HG03175 (cell line): Measurements from ENCODE around the gene DIS3L2.
"Not testable (repeated sequence)": the region's sequence is repeated elsewhere in the genome, so short reads cannot be mapped to it uniquely, and the experiment has no call there.

Experiments used
- ATAC-seq: cut with Tn5 transposase; IDR thresholded peaks from one replicate; pipeline ENCODE4 v1.9.1; 2021; ENCODE audit warnings: mild to moderate bottlenecking, moderate library complexity; ENCODE audit not compliant: unreplicated experiment

Gene DIS3L2

DNA sequence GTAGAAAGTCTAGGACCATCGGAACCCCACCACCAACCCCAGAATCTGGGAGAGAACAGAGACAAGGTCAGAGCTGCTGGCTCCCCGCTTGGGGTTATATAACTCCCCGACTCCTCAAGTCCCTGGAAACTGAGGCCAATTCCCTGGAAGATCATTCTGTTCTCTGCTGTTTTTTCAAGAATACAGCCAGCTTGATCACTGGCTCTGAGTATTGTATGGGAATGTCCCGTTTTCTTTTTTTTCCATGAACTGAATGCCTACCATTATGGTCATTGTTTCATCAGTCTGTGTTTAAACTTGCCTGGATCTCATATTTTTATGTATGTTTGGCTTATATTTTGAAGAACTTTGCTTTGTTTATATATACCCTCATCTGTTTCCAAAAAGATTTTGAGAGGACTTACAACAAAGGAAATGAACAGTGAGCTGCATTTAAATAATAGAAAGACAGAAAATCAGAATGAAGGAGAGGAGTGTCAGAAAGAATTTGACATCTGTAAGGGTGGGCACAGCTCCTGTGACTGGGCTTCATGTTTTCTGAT is 327.0 kb downstream of the DIS3L2 start:
- no peak for ATAC-seq

DNA sequence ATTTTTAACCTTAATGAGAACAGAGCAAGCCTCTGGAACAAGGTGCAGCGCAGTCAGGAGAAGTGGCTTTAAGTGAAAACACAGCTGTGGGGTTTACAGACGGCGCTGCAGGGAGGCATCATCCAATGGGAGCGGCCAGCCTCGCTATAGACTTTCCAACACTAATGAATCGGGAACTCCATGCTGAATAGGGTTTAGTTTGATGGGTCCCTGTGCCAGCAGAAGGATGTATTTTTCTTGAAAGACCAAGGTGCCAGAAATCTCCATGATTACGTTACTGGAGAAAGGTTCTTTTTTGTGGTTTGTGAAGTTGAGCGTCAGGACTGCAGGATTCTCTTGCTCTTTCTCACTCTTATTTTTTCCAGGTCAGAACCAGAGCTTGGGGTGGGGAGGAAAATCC is 329.2 kb downstream of the DIS3L2 start:
- no peak for ATAC-seq

GRCh38 chr2:232291343-232291742 is 329.8 kb downstream of the DIS3L2 start:
- ATAC-seq = no peak

DNA sequence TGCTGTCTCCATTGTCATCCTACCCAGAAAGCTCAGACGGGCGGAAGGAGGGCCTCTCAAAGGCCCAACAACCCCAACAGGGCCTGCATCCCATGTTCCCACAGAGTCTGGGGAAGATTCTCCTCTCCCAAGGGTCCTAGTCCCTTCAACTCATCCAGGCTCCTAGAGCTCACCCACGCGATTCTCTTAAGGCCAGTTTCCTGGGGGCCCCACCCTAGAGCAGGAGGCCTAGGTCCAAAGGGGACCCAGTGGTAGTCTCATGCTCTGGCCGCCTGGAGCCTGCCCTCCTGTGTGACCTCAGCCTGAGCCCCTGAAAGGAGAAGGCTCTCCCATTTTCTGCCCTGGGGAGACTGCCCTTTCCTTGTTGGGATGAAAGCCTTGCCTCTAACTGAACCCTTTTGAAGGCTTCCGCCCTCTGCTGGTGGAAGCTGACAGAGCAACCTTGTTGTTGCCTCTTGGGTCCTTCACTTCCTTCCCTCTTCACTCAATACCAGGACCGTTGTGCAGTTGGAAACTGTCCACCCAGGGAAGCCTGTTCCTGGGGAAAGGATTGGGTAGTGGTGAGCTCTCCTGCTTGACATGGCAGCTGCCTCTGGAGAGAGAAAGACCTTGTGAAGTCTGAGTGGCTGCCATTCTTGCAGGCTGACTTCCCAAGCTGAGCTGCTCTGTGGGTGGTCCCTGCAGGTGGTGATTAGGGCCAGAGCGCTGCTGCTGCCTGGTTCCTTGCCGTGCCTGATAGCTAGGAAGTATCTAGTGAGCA is 331.1 kb downstream of the DIS3L2 start:
- peak; percentile 74 for ATAC-seq

- ATAC-seq = no peak
These were observed 331.7 kb downstream of the DIS3L2 start for GRCh38 chr2:232293191-232293590.

- no peak for ATAC-seq
These were observed 334.5 kb downstream of the DIS3L2 start for GRCh38 chr2:232295971-232296370.

- ATAC-seq = no peak
These were observed 335.4 kb downstream of the DIS3L2 start for GRCh38 chr2:232296776-232297525.

DNA sequence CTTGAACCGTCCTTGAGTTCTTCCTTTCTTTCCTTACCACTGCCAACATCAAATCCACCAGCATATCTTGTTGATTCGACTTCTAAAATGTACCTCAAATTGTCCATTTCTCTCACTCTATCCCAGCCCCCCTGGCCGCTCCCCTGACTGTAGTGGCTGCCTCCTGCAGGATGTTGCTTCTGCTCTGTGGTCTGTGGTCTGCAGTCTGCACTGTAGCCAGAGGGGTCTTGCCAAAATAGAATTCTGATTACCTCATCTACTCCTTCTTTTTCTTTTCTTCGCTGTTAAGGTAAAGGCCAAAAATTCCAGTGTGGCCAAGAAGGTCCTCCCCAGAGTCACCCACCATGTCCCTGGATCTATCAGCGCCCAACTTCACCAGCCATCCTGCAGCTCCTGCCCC is 337.6 kb downstream of the DIS3L2 start:
- no peak for ATAC-seq

- no peak for ATAC-seq
These were observed 338.6 kb downstream of the DIS3L2 start for GRCh38 chr2:232299927-232300674.

GRCh38 chr2:232300894-232301387 is 339.4 kb downstream of the DIS3L2 start:
- no peak for ATAC-seq

GRCh38 chr2:232304236-232304635 is 342.7 kb downstream of the DIS3L2 start:
- no peak for ATAC-seq

- no peak for ATAC-seq
These were observed 345.3 kb downstream of the DIS3L2 start for GRCh38 chr2:232306741-232307305.

DNA sequence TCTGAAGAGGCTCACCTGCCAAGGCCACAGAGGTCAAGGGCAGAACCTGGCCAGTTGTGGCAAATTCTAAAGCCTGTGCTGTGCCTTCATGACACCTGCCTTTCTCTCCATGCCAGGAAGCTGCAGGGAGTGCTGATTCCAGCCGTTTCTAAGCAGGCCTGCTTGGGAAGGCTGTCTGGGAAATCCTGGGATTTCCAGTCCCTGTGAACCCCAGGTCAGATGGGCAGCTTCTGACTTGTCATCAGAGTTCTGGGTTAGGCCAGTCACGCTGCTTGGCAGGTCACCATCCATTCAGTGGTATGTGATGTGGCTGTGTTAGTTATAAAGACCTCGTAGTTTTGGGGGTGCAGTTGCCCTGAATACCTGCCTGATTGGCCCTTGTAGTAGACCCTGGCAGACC is 346.3 kb downstream of the DIS3L2 start:
- no peak for ATAC-seq

DNA sequence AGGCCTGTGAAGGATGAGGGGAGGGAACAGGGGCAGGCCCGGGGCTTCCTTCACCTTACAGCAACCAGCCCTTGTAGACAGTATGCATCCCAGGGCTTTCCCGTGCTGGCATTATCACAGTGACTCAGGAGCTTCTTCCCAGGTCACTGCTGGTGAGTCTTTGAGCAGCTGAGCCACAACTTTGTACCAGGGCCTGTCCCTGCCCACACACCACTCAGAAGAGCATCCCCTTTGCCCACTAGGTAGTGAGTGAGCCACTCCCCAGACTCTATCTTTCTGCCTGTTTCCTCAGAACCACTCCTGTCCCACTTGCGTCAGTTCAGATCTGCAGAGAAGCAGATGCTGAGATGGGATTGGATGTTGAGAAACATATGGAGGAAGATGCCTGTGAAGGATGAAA is 347.5 kb downstream of the DIS3L2 start:
- ATAC-seq = no peak

DNA sequence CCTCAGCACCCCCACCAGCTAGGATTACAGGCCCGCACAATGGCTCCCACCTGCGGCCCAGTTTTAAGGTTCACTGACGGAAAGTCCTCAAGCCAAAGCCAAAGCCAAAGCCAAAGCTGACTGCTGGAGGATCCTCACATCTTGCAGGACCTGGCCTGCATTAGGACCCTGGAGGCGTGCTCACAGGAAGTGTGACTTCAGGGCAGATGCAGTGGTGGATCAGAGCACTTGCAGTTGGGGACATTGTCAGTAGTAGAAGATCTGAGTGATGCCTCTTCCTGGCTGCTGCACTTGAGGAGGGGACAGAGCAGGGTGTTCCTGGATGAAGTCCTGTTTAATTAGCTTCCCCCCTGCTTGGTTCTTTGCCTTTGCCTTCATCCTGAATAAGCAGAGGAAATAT is 348.1 kb downstream of the DIS3L2 start:
- ATAC-seq = no peak

- no peak for ATAC-seq
These were observed 348.6 kb downstream of the DIS3L2 start for GRCh38 chr2:232310121-232310520.

DNA sequence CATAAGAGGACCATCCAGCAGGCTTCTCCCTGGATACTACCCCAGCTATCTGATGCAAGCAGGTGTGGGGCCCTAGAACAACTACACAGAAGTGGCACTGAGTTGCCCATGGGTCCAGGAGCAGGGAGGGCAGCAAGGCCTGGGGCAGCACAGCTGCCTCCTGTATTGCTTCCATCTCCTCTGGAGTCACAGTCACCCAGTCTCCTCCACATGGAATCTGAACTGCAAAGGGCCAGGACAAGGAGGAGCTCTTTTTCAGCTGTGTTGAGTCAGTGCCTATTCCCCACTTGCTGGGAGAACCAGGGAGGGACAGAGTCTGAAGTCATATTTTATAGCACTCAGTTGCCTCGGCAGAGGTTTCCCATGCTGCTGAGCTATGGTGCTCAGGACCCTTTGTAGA is 349.2 kb downstream of the DIS3L2 start:
- ATAC-seq = no peak

DNA sequence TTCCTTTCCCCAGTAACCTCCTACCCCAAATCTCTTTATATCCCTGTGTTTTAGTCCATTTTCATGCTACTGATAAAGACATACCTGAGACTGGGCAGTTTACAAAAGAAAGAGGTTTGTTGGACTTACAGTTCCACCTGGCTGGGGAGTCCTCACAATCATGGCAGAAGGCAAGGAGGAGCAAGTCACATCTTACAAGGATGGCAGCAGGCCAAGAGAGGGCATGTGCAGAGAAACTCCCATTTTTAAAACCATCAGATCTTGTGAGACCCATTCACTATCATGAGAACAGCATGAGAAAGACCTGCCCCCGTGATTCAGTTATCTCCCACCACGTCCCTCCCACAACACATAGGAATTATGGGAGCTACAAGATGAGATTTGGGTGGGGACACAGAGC is 352.1 kb downstream of the DIS3L2 start:
- not testable (repeated sequence) for ATAC-seq

GRCh38 chr2:232315049-232315922 is 353.8 kb downstream of the DIS3L2 start:
- ATAC-seq = peak; percentile 94

DNA sequence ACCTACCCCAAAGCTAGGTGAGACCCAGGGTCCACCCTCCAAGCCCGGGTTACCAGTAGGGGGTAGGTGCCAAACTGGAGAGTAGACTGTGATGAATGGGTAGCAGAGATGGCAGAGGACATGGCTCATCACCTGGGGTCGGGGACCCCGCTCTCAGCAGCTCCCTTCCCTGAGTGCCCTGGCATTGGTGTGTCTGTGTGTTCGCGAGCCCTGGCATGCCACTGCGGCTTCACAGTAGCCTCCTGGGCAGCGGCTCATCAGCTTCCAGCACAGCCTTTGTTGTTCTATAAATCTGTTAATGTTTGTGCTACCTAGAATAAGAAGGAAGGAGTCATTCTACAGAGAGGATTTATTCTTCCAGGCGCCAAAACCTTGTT is 354.4 kb downstream of the DIS3L2 start:
- ATAC-seq = no peak
